GM12872 (cell line): ENCODE measurements around the gene P2RY8.

ENCODE experiments used
- TF ChIP-seq, protein P1 (sequence below): IDR thresholded peaks from 3 replicates; pipeline ENCODE4 v1.5.1; 2011; ENCODE audit warnings: low read depth, mild to moderate bottlenecking, low read length, moderate library complexity; ENCODE audit not compliant: insufficient read depth

Gene P2RY8

DNA sequence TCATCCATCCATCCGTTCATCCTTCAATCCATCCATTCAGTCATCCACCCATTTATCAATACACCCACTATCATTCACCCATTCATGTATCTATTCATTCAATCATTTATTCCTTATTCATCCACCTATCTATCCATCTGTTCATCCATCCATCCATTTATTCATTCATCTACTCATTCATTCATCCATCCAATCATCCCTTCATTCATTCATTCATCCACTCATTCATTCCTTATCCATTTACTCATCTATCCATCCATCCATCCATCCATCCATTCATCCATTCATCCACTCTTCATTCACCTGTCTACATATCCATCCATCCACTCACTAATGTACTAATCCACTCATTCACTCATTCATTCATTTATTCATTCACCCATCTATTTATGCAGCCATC, 9.5 kb downstream of the P2RY8 start:
- TF ChIP-seq, protein P1, sequence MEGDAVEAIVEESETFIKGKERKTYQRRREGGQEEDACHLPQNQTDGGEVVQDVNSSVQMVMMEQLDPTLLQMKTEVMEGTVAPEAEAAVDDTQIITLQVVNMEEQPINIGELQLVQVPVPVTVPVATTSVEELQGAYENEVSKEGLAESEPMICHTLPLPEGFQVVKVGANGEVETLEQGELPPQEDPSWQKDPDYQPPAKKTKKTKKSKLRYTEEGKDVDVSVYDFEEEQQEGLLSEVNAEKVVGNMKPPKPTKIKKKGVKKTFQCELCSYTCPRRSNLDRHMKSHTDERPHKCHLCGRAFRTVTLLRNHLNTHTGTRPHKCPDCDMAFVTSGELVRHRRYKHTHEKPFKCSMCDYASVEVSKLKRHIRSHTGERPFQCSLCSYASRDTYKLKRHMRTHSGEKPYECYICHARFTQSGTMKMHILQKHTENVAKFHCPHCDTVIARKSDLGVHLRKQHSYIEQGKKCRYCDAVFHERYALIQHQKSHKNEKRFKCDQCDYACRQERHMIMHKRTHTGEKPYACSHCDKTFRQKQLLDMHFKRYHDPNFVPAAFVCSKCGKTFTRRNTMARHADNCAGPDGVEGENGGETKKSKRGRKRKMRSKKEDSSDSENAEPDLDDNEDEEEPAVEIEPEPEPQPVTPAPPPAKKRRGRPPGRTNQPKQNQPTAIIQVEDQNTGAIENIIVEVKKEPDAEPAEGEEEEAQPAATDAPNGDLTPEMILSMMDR, result no peak

DNA sequence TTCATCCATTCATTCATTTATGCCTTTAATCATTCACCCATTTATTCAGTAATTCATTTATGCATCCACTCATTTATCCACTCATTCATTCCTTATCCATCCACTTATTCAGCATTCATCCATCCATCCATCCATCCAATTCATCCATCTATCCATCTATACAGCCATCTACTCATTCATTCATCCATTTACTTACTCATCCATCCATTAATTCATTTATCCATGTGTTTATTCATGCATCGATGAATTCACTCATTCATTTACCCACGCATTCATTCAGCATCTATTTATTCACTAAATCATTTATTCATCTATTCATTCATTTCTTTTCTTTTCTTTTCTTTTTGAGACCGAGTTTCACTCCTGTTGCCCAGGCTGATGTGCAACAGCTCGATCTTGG, 10.4 kb downstream of the P2RY8 start:
- TF ChIP-seq, protein P1, result no peak

DNA sequence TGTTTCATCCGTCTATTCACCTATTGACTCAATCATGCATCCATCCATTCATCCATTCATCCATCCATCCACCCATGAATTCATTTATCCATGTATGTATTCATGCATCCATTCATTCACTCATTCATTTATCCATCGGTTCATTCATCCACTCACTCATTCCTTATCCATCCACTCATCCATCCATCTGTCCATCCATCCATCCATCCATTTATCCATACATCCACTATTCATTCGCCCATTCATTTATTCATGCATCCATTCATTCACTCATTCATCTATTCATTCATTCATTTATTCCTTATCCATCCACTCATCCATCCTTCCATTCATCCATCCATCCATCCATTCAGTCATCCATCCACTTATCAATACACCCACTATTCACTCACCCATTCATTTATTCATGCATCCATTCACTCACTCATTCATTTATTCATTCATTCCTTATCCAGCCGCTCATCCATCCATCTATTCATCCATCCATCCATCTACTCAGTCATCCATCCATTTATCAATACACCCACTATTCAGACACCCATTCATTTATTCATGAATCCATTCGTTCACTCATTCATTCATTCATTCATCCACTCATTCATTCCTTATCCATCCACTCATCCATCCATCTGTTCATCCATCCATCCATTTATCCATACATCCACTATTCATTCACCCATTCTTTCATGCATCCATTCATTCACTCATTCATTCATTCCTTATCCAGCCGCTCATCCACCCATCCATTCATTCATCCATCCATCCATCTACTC, 11.2 kb downstream of the P2RY8 start:
- TF ChIP-seq, protein P1, result no peak

DNA sequence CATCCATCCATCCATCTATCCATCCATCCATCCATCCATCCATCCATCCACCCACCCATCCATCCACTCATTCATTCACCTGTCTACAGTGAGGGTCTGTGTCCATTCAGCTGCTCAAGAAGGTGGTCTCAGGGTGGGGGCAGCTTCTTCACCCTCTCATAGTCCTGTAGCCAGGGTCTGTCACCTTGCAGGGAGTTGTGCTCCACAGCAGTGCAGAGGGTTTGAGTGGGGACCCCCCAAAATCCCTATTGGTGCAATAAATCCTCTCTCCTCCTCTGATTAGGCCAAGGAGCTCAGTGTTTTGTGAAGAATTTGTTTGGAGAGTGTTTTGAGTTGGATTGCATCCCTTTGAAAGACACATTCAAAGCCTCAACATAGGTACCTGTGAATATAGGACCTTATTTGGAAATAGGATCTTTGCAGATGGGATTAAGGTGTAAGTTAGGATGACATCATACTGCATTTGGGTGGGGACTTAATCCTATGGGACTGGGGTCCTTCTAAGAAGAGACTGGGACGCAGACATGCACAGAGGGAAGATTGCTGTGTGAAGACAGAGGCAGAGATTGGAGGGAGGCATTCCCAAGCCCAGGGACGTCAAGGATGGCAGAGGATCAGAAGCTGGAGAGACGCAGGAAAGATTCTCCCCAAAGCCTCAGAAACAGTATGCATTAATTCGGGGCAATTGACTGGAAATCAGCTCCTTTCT, 12.0 kb downstream of the P2RY8 start:
- TF ChIP-seq, protein P1, result no peak

GRCh38 chrX:1521459-1521956, 15.5 kb downstream of the P2RY8 start:
- TF ChIP-seq, protein P1, result no peak

- TF ChIP-seq, protein P1, result no peak
Measured at GRCh38 chrX:1520350-1520749, 16.6 kb downstream of the P2RY8 start.

GRCh38 chrX:1519022-1519497, 17.9 kb downstream of the P2RY8 start:
- TF ChIP-seq, protein P1, result no peak
